Neural cell (in vitro differentiated cells): ENCODE data around the gene PTPRA. TPM values are rescaled to one million over a fixed set of nuclear protein-coding genes. Genes with fewer than 3 reads are reported as not detected.

Source experiments
- H2AFZ ChIP-seq: fragments of 200-600, 300-800 bp; sonication (generic), shearing (Covaris generic); 2 replicates; pipeline ENCODE4 v1.6.0; 2014; ENCODE audit warnings: low read depth, mild to moderate bottlenecking, antibody characterized with exemption, low read length, moderate library complexity
- H3F3A ChIP-seq: fragments of 200-600 bp; shearing (Covaris generic); 2 replicates; pipeline ENCODE4 v1.6.1; 2016; ENCODE audit warnings: mild to moderate bottlenecking, moderate library complexity, mixed read lengths, antibody characterized with exemption, low read length; ENCODE audit not compliant: insufficient read depth, poor library complexity, severe bottlenecking
- H3K27ac ChIP-seq: fragments of 200-600, 300-800 bp; sonication (generic), shearing (Covaris generic); 2 replicates; pipeline ENCODE4 v1.5.1; 2014; ENCODE audit warnings: mild to moderate bottlenecking, low read length, moderate library complexity
- H3K27me3 ChIP-seq: fragments of 300-800, 200-600 bp; sonication (generic), shearing (Covaris generic); 2 replicates; pipeline ENCODE4 v1.6.0; 2014; ENCODE audit warnings: mild to moderate bottlenecking, low read depth, low read length, moderate library complexity; ENCODE audit not compliant: insufficient read depth
- H3K36me3 ChIP-seq: fragments of 300-800, 200-600 bp; sonication (generic), shearing (Covaris generic); 2 replicates; pipeline ENCODE4 v1.5.1; 2014; ENCODE audit warnings: mild to moderate bottlenecking, antibody characterized with exemption, low read length, moderate library complexity; ENCODE audit not compliant: insufficient read depth
- H3K4me2 ChIP-seq: fragments of 300-800, 200-600 bp; sonication (generic), shearing (Covaris generic); 2 replicates; pipeline ENCODE4 v1.6.0; 2014; ENCODE audit warnings: mild to moderate bottlenecking, low read length
- H3K4me3 ChIP-seq: fragments of 300-800, 200-600 bp; sonication (generic), shearing (Covaris generic); 2 replicates; pipeline ENCODE4 v1.5.1; 2014; ENCODE audit warnings: mild to moderate bottlenecking, low read length, moderate library complexity
- H3K79me2 ChIP-seq: fragments of 200-600 bp; shearing (Covaris generic); replicated peaks from 2 replicates; pipeline ENCODE4 v1.6.0; 2014; ENCODE audit warnings: mild to moderate bottlenecking, low read length, moderate library complexity; ENCODE audit not compliant: insufficient read depth
- H3K9ac ChIP-seq: fragments of 300-800, 200-600 bp; sonication (generic), shearing (Covaris generic); 2 replicates; pipeline ENCODE4 v1.6.1; 2016; ENCODE audit warnings: mild to moderate bottlenecking, low read length, mixed read lengths
- H3K9me2 ChIP-seq: fragments of 200-600 bp; shearing (Covaris generic); 2 replicates; pipeline ENCODE4 v1.6.1; 2016; ENCODE audit warnings: mild to moderate bottlenecking, low read length, mixed read lengths; ENCODE audit not compliant: insufficient read depth
- H3K9me3 ChIP-seq: fragments of 200-600, 300-800 bp; sonication (generic), shearing (Covaris generic); 2 replicates; pipeline ENCODE4 v1.6.1; 2016; ENCODE audit warnings: mild to moderate bottlenecking, mixed run types, low read length, moderate library complexity, mixed read lengths
- H4K20me1 ChIP-seq: fragments of 200-600 bp; shearing (Covaris generic); 2 replicates; pipeline ENCODE4 v1.6.1; 2016; ENCODE audit warnings: mild to moderate bottlenecking, mixed run types; ENCODE audit not compliant: insufficient read depth
- CTCF ChIP-seq: fragments of 450-650 bp; IDR thresholded peaks from 2 replicates; pipeline ENCODE4 v1.5.1; 2014; ENCODE audit warnings: antibody characterized with exemption, mild to moderate bottlenecking, moderate library complexity; ENCODE audit not compliant: poor library complexity, severe bottlenecking
- EP300 ChIP-seq: fragments of 450-650 bp; conservative IDR thresholded peaks from 2 replicates; pipeline ENCODE4 v1.6.1; 2014; ENCODE audit warnings: antibody characterized with exemption, mild to moderate bottlenecking, moderate library complexity; ENCODE audit not compliant: poor library complexity, severe bottlenecking
- EZH2 ChIP-seq: fragments of 200-600, 300-800 bp; shearing (Covaris generic), sonication (generic); IDR thresholded peaks from 2 replicates; pipeline ENCODE4 v1.6.1; 2014; ENCODE audit warnings: antibody characterized with exemption, low read length, borderline replicate concordance, mild to moderate bottlenecking; ENCODE audit not compliant: insufficient read depth, poor library complexity, severe bottlenecking
- MXI1 ChIP-seq: fragments of 450-650 bp; conservative IDR thresholded peaks from 2 replicates; pipeline ENCODE4 v1.6.1; 2014; ENCODE audit warnings: antibody characterized with exemption, mild to moderate bottlenecking; ENCODE audit not compliant: poor library complexity, severe bottlenecking
- POLR2AphosphoS5 ChIP-seq: IDR thresholded peaks from 2 replicates; pipeline ENCODE4 v1.6.1; 2012
- RAD21 ChIP-seq: fragments of 450-650 bp; conservative IDR thresholded peaks from 2 replicates; pipeline ENCODE4 v1.6.1; 2014; ENCODE audit warnings: antibody characterized with exemption, mild to moderate bottlenecking, moderate library complexity
- REST ChIP-seq: IDR thresholded peaks from 2 replicates; pipeline ENCODE4 v1.6.1; 2012; ENCODE audit warnings: borderline replicate concordance
- SMC3 ChIP-seq: fragments of 450-650 bp; conservative IDR thresholded peaks from 2 replicates; pipeline ENCODE4 v1.6.1; 2014; ENCODE audit warnings: antibody characterized with exemption, mild to moderate bottlenecking, moderate library complexity; ENCODE audit not compliant: poor library complexity
- TAF1 ChIP-seq: IDR thresholded peaks from 2 replicates; pipeline ENCODE4 v1.6.1; 2012; ENCODE audit warnings: low read depth
- polyA plus RNA-seq: library from polyadenylated mRNA; depleted of rRNA; stranded (reverse); fragments of >200 nt; gene quantifications from 2 replicates; pipeline ENCODE4 v1.2.3, GENCODE V29; 2014

Gene PTPRA
- polyA plus RNA-seq, 1 donor from 2014 or later, result 68.2 TPM

GRCh38 chr20:2978519-2978918, 105.2 kb downstream of the PTPRA start:
- H3K27me3 ChIP-seq, result no peaks in the 10 kb centered on the region
- no peaks in the 10 kb centered on the region for H3K36me3 ChIP-seq
- H3F3A ChIP-seq, result no peaks in the 10 kb centered on the region
- H3K9ac ChIP-seq, result no peak overlapping the region
- no peak overlapping the region for H3K4me3 ChIP-seq
- H4K20me1 ChIP-seq, result no peaks in the 10 kb centered on the region
- TF ChIP-seq SMC3, result no peak
- no peak for TF ChIP-seq REST
- no peak for TF ChIP-seq EZH2
- TF ChIP-seq CTCF, result no peak
- no peak for TF ChIP-seq TAF1
- TF ChIP-seq RAD21, result no peak
- no peak for TF ChIP-seq MXI1
- no peak for TF ChIP-seq POLR2AphosphoS5
- TF ChIP-seq EP300, result no peak
- no peak overlapping the region for H3K27ac ChIP-seq
- H3K9me2 ChIP-seq, result no peaks in the 10 kb centered on the region
- no peaks in the 10 kb centered on the region for H3K79me2 ChIP-seq
- H3K4me2 ChIP-seq, result no peak overlapping the region
- no peak overlapping the region for H2AFZ ChIP-seq
- no peaks in the 10 kb centered on the region for H3K9me3 ChIP-seq

- no peaks in the 10 kb centered on the region for H3K9me2 ChIP-seq
- H3F3A ChIP-seq, result no peaks in the 10 kb centered on the region
- no peaks in the 10 kb centered on the region for H3K36me3 ChIP-seq
- H4K20me1 ChIP-seq, result no peaks in the 10 kb centered on the region
- no peaks in the 10 kb centered on the region for H3K9me3 ChIP-seq
- no peak overlapping the region for H3K27ac ChIP-seq
- no peaks in the 10 kb centered on the region for H3K27me3 ChIP-seq
- no peak overlapping the region for H3K9ac ChIP-seq
- no peak overlapping the region for H2AFZ ChIP-seq
- TF ChIP-seq SMC3 (no peak), EZH2 (no peak), REST (no peak), TAF1 (no peak), RAD21 (no peak), CTCF (no peak), POLR2AphosphoS5 (no peak)
- no peaks in the 10 kb centered on the region for H3K79me2 ChIP-seq
- H3K4me3 ChIP-seq, result no peak overlapping the region
- no peak overlapping the region for H3K4me2 ChIP-seq
Observed at GRCh38 chr20:2981646-2982045, 108.4 kb downstream of the PTPRA start.
